ENCODE results near the gene TXN2.
A peak's percentile ranks its signal among the peaks of the same experiment; 100 is the strongest.

TXN2 gene

DNA sequence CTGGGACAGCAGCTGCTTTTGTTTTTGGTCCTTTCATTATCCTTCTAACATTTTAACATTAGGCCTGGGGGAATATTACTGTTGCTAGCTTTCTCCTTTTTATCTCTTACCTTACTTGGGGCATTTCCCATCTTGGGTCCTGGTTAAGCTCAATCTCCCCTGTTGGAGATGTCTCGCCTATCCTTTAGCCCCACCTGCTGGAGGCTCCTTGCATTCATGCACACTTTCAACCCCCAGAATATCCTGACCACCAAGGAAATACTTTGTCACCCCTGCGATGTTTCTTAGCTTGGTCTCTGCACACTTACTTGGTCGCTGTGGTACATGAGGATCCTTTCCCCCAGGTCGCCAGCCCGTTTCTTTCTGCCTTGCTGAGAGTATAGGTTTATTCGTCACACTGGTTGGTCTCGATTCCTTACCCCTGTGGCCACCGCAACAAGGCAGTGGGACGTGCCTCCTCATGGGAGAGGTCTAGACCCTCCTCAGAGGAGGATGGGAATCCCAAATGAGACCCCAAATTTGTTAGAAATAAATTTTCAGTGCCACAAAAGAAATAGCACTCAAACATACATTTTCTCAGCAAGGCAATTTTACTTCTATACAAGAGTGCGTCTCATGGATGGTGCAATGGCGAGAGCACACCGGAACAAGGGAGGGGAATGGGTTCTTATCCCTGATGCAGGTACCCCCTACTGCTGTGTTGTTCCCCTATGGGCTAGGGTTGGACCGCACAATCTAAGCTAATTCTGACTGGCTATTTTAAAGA, 5.4 kb upstream of the TXN2 start:
- DNase-seq (ENCODE audit: low read depth): peak; percentile 60

DNA sequence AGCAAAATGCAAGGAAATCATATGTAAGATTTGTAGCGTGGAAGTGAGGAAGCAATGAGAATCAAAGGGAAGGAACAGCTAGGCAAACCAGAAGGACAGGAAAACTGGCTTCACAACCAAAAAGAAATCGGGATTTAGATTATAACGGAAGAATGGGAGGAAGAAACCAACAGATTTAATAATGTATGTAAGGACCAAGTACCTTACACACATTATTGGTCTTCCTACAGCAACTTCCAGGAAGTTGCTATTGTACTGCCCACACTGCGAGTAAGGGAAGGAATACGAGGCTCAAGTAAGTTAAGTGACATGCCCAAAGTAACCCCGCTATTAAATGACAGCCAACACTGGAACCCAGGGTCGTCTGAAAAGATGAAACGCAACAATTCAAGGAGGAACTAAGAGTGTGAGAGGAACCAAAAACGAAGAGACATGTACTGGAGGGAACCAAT, 473 bp downstream of the TXN2 start:
- no peak for DNase-seq (ENCODE audit: low read depth)

DNA sequence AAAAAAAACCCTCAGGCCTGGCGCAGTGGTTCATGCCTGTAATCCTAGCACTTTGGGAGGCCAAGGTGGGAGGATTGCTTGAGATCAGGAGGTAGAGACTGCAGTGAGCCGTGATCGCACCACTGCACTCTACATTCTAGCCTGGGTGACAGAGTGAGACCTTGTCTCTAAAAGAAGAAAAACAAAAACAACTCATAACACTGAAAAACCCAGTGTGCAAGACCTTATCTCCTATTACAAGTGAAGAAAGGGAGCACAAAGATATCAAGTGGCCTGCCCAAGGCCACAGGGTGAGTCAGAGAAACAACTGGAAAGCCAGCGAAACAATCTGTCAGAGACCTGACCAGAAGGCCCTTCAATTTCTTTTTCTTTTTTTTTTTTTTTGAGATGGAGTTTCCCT, 2.5 kb downstream of the TXN2 start:
- DNase-seq (ENCODE audit: low read depth): no peak

DNA sequence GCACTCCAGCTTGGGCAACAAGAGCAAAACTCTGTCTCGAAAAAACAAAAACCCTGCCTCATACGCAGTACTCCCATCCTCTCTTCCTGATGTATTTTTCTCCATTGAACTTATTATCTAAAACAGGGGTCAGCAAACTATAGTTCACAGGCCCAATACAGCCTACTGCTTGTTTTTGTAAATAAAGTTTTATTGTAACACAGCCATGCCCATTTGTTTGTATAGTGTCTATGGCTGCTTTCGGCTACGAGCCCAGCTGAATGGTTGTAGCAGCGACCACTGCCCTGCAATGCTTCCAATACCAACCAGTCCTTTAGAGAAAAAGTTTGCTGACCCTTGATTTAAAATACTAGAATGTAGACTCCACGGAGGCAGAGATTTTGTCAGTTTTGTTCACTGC, 6.1 kb downstream of the TXN2 start:
- DNase-seq (ENCODE audit: low read depth): no peak

DNA sequence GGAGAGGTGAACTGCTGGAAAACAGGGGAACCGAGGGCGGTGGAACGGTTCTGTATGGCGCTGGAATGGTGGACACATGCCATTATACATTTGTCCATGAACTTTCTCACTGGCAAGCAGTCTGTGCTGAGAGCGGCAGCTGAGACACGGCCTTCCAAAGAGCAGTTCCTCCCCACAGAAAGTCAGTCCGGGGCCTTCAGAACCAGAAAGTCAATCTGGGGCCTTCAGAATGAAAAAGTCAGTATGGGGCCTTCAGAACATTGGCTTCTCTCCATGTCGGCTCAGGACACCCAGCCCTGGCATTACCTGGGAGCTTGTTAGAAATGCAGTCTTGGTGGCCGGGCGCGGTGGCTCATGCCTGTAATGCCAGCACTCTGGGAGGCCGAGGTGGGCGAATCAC, 8.8 kb downstream of the TXN2 start:
- no peak for DNase-seq (ENCODE audit: low read depth)

DNA sequence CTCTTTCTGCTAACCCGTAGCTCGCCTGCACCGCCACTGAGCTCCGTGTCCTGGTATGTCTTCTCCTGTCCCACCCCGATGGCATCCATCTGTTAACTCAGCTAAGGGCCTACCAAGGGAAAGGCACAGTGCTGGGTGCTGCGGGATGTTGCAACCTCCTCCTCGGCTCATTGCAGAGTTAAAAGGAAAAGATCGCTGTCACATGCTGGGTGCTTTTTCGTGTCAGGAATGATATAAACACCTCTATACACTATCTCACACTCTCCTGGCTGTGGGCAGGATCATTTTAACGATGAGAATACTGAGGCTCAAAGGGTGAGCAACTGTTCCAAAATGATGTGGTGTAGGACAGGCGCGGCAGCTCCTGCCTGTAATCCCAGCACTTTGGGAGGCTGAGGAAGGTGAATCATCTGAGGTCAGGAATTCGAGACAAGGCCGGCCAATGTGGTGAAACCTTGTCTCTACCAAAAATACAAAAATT, 10.1 kb downstream of the TXN2 start:
- no peak for DNase-seq (ENCODE audit: low read depth)

DNA sequence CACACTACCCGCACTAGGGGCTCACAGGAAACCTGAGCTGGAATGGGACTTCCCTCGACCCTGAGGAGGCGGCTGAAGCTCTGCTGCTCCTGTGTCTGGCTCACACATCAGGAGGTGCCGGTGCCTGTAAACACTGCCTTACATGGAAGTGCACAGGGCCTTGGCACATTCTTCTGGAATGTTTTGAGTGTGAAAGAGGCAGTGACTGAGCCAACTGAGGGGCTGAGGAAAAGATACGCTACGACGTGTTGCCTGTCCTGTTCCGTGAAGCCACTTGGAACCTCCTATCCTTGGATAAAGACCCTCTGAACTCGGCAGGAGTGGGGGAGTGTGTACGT, 10.5 kb downstream of the TXN2 start:
- DNase-seq (ENCODE audit: low read depth): no peak

DNA sequence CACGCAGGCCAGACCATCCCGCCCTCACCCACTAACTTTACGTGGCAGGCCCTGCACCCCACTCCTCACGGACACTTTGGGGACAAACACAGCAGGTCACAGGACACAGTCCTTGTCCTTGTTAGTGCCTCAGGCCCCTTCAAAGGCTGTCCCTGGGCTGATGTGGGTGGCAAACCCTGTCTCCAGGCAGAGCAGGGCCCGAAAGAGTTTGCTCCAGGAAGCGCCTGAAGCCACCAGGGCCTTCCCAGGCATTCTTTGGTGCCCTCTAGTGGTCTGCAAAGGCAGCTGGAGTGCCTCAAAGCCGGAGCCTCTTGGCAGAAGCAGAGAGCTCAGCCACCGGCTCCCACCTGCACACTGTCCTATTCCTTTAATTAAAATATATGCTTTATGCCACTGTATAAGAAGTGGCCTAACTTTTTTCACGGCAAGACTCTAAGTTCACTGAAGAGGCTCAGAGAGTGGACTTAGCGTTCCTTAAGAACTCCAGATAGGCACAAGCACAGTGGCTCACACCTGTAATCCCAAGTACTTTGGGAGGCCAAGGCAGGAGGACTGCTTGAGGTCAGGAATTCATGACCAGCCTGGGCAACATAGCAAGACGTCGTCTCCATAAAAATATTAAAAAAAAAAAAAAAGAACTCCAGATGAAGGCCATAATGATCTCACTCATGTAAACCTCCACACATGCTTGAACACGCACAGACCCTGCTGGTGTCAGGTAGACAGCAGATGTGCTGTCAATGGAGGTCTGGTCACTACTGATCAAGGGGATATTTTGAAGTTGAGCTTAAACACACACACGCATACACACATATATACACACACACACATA, 11.1 kb downstream of the TXN2 start:
- DNase-seq (ENCODE audit: low read depth): peak; percentile 76

DNA sequence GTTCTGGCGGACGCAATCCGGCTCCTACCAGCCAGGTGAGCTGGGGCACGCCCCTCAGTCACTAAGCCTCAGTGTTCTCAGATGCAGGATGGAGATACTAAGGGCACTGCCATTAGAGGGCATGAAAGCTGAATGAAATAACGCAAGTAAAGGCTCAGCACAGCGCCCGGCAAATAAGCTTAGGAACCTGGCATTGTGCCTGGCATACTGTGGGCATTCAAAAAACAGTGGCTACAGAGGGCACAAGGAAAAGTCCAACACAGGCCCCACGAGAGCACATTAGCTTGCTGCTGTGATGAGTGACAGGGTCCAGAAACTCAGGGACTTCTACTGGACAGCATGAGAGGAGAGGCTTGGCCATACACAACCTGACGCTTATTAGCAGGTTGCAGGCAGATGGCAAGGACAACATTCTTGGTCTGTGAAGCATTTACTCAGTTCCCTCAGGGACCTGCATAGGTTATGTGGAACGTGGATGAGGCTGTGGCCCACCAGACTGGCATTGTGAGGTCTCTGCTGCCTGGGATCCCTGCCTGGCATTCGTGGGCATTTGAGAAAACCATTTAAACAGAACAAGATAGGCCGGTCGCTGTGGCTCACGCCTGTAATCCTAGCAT, 12.2 kb downstream of the TXN2 start:
- DNase-seq (ENCODE audit: low read depth): no peak

DNA sequence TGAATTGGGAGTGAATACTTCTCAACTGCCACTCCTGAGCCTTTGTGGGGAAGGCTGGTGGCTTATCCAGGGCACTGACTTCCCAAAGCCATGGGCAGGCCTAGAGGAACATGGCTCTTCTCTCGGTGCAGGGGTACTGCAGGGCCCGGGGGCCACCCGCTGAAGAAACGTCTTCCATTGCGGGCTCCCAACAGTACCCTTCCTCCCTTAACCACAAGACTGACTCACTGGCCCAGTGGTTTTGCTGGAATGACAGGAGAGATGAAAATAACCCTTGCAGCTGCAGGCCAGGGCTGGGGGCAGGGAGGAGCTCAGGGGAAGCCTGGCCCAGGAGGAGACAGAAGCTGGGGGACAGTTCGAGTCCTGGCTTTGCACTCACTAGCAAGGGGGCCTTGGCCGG, 13.5 kb downstream of the TXN2 start:
- DNase-seq (ENCODE audit: low read depth): no peak

DNA sequence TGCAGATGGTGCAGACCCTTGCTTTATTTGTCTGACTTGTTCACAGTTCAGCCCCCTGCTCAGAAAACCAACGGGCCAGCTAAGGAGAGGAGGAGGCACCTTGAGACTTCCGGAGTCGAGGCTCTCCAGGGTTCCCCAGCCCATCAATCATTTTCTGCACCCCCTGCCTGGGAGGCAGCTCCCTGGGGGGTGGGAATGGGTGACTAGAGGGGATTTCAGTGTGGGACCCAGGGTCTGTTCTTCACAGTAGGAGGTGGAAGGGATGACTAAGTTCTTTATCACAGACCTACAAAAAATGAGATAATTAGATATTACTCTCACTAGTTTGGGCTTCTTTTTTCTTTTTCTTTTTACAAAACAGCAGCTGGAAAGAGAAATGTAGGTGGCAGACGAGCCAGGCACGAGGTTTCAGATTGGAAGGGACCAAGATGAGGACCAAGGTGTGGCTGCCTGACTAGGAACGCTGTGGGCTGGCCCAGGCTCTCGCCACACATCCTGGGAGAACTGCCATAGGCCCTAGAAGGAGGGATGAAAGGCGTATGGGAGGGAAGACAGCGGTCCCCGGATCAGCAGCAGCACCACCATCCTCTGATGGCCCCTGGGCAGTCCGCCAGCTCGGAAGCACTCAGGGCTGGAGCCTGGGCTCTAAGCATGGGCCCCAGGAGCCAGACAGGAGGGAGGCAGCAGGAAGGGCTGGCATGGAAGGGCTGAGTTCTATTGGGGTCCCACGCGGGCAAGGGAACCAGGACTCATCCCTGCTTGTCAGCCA, 14.2 kb downstream of the TXN2 start:
- DNase-seq (ENCODE audit: low read depth): no peak

DNA sequence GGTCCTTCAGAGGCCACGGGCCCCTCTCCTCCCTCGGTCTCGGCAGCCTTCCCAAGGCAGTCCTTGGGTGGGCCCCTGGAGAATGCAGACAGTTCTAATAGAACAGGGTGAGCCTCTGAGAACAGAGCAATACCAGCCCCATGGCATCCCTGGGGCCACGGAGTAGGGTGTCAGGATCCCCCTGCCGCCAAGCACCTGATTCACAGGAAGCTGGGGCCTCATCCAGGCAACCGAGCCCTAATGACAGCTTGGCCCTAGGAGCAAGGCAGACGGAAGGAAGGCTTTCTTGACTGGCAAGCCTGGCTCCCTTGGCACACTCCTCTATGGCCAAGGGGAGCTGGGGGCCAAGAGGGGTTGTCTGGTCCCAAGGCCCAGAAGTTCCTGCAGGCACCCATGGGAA, 15.2 kb downstream of the TXN2 start:
- no peak for DNase-seq (ENCODE audit: low read depth)

DNA sequence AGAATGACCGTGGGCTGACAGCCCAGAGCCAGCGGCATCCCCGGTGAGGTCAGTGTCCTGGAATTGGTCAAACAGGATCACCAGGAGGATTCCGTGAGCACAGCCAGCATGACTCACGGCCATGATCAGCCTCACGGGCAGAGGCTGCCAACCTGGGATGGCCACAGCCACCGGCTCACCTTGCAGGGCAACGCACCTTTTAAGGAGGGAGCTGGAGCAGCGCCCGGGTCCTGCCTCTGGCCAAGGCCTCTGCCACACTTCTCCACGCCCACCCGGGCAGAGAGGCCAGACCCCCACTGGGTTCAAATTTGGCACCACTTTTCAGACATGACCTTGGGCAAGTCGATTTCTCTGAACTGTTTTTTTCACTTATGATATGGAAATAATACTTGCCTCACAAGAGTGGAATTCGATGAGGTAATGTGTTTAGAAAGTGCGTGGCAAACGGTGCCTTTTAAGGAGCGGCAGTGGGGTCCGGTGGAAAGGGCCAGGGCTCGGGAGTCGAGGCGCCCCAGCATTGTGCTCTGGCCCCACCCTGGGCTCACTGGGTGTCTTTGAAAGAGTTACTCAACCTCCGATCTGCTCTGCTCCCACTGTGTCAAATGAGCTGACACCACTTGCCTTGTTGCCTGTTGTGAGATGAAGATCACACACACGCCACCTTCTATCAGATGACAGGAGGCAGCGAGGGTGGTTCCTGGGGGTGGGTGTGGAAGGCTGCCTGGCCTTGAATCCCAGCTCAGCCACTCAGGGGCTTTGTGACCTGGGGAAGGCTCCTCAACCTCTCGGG, 16.0 kb downstream of the TXN2 start:
- DNase-seq (ENCODE audit: low read depth): no peak

DNA sequence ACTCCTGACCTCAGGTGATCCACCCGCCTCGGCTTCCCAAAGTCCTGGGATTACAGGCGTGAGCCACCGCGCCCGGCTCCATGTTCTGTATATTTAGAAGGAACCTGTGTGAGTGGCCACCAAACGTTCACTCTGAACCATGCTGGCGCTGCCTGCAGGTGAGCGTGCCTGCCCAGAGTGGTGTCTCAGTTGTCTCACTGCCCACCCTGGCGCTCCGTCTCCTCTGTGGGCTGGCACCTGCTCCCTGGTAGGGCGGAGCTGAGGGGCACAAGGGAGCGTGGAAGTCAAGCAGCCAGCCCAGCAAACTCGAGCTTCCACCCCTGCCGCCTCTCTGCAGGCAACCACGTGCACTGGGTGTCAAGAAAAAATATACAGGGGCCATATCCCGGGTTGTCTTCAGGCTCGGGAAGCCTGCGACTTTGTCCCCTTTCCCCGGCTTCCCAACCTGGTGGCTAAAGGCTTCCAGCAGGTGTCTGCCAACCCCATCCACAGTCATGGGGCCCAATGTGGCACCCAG, 16.7 kb downstream of the TXN2 start:
- no peak for DNase-seq (ENCODE audit: low read depth)

DNA sequence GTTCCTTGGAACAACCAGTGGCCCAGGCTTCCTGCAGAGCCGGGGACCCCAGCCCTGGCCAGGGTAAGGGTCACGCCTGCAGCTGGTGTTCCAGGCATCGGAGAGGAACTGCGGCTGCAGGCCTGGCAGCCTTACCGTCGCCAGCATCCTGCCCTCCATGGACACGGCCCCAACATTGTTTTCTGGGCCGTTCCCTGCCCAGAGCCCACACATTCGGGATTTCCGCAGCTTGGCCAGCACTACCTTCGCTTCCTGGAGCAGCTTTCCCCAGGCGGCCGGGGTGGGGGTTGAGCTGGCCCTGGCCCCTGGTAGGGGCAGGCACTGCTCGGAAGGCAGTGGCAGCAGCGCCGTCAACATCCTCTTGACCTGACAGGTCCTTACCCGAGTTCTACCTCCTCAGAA, 17.7 kb downstream of the TXN2 start:
- DNase-seq (ENCODE audit: low read depth): no peak

DNA sequence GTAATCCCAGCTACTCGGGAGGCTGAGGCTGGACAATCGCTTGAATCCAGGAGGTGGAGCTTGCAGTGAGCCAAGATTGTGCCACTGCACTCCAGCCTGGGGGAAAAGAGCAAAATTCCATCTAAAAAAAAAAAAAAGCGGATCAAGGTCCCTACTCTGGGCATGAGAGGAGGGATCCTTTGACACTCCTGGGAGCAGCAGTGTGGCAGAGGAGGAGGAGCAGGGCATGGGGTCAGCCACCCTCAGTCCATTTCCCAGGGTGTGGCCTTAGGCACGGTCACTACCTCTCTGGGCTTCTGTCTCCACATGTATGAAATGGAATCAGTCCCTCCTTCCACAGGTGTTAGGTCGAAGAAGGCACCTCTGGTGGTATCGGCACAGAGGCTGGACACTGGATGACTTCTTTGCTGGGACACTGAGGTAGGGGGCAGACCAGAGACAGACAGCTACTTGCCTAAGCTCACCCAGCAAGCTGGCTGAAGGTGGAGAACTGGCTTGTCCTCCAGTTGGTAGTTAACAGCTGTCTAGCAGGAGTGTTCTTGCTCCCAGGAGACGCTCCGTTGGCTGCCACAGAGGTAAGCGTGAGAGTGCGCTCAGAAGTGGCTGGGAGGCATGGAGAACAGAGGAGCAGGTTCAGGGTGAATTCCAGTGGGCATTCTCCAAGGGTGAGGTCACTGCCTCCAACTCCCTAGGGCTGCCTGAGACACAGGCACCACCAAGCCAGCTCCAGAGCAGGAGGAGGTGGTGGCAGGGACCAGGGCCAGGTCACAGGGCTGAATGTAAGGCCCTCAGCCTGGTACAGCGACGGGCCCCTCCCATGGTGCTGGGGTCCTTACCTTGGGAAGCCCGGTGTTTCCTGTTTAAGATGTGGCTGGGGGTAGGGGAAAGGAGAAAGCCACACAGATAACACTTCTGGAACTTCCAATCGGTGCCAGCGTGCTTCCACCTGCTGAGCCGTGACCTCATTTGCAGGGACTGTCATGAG, 19.5 kb downstream of the TXN2 start:
- DNase-seq (ENCODE audit: low read depth): no peak

DNA sequence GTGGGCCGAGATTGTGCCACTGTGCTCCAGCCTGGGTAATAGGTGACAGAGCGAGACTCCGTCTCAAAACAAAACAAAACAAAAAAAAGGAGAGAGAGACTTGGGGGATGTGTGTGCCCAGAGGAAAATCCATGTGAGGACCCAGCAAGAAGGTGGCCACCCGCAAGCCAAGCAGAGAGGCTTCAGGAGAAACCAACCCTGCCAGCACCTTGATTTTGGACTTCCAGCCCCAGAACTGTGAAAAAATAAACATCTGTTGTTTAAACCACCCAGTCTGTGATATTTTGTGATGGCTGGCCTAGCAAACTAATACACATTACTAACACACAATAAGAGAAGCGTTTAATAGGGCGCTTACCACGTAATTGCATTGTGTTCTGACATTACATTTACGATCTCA, 21.2 kb downstream of the TXN2 start:
- no peak for DNase-seq (ENCODE audit: low read depth)

DNA sequence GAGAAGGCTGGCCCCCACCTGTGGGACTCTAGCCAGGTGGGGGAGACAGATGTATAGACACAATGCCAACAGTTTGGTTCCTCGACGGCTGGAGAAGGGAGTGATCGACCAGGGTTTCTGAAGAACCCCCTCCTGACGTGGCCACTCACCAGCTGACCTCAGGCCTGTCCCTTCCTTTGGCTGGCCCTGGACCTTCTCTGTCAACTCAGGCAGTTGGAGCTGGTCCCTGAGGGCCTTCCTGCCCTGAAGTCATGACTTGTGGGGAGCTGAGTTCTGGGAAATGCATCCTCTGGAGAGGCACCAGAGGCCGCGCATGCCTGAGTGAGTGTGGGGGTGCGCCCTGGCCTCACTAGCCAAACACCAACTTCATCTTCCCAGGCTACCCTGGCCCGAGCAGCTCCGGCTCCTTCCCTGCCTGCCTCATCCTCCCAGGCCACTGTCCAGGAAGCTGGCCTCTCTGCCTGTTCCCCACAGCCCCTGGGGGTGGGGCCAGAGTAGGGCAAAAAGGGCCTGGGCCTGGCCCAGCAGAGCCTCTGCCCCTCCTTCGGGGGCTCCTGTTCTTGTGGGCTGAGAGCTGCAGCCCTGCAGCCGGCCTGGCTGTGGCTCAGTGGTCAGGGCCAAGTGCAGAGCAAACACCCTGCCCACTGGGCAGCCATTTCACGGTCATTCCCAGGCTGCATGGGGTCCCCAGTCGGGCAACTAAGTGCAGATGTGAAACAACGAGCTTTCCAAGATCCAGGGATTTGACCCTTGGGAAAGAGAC, 23.6 kb downstream of the TXN2 start:
- no peak for DNase-seq (ENCODE audit: low read depth)

DNA sequence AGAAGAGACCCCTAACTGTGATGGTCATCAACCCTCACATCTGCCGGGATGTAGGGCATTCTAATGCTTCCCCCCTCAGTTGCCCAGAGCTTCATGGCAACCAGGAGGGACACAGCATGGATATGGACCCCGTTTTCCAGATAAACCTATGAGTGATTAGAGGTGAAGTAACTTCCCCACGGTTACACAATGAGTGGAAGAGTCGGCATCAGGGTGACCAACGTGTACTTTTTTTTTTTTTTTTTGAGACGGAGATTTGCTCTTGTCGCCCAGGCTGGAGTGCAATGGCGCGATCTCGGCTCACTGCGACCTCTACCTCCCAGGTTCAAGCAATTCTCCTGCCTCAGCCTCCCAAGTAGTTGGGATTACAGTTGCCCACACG, 25.0 kb downstream of the TXN2 start:
- no peak for DNase-seq (ENCODE audit: low read depth)

All from T follicular helper cell (primary cell).